Natural killer cell (primary cell): Measurements from ENCODE around the gene INTS3. TPM values are rescaled to one million over a fixed set of nuclear protein-coding genes. Genes with fewer than 3 reads are reported as not detected.

Source experiments
- ATAC-seq, 3 donors: fragments of 150-1000 bp in 2 of 3; fragments of 200-7000 bp in 1 of 3; cut with Tn5 transposase; 1 replicate in 1 of 3; 2 replicates in 2 of 3; pipeline ENCODE4 v1.10.0; 2021; ENCODE audit warnings: mild to moderate bottlenecking in 2 of 3, moderate library complexity in 2 of 3
- DNase-seq, 2 donors: peaks; one replicate each; pipeline versions ENCODE4 v3.0.0 to v3.0.0-alpha.2; 2013 to 2021; ENCODE audit warnings: mixed read lengths in 1 of 2
- H3K27ac ChIP-seq: one replicate; pipeline ENCODE4 v1.5.1; 2013; ENCODE audit warnings: mild to moderate bottlenecking, low read length
- H3K27me3 ChIP-seq: one replicate; pipeline ENCODE4 v1.6.1; 2013; ENCODE audit warnings: low read length; ENCODE audit not compliant: control insufficient read depth, insufficient read depth
- H3K36me3 ChIP-seq: one replicate; pipeline ENCODE4 v1.6.1; 2013; ENCODE audit warnings: low read length; ENCODE audit not compliant: control insufficient read depth, insufficient read depth
- H3K4me1 ChIP-seq: one replicate; pipeline ENCODE4 v1.6.1; 2013; ENCODE audit warnings: low read length; ENCODE audit not compliant: control insufficient read depth, insufficient read depth
- H3K4me3 ChIP-seq: one replicate; pipeline ENCODE4 v1.5.1; 2013; ENCODE audit warnings: low read length
- H3K9me3 ChIP-seq: one replicate; pipeline ENCODE4 v1.6.1; 2013; ENCODE audit warnings: low read length; ENCODE audit not compliant: control insufficient read depth, insufficient read depth
- H3K27ac Mint-ChIP-seq, 2 donors: one replicate each; pipeline ENCODE4 v1.8.0; 2022; ENCODE audit warnings: mild to moderate bottlenecking in 2 of 2, mixed read lengths in 2 of 2, moderate library complexity in 1 of 2
- H3K27me3 Mint-ChIP-seq, 2 donors: one replicate each; pipeline ENCODE4 v1.8.0; 2022; ENCODE audit warnings: low read depth in 2 of 2, mixed read lengths in 2 of 2
- H3K36me3 Mint-ChIP-seq: one replicate; pipeline ENCODE4 v1.8.0; 2022; ENCODE audit warnings: mixed read lengths
- H3K4me1 Mint-ChIP-seq, 2 donors: one replicate each; pipeline ENCODE4 v1.8.0; 2022; ENCODE audit warnings: mixed read lengths in 2 of 2
- H3K4me3 Mint-ChIP-seq: one replicate; pipeline ENCODE4 v1.8.0; 2022; ENCODE audit warnings: mild to moderate bottlenecking, moderate library complexity, mixed read lengths
- H3K9me3 Mint-ChIP-seq, 2 donors: one replicate each; pipeline ENCODE4 v1.8.0; 2022; ENCODE audit warnings: mixed read lengths in 2 of 2
- CTCF ChIP-seq: fragments of 200-600 bp; IDR thresholded peaks from one replicate; pipeline ENCODE4 v1.8.0; 2022; ENCODE audit warnings: antibody characterized with exemption
- WGBS: methylation state at CpG from one replicate; pipeline ENCODE4 v1.1.7; 2013; ENCODE audit warnings: missing lambda C conversion rate; ENCODE audit not compliant: insufficient coverage; 5-methylcytosine and 5-hydroxymethylcytosine counted together
- intact Hi-C: fragments of 100-400 bp; cut with micrococcal nuclease; formaldehyde crosslinking; loops from one replicate; pipeline ENCODE4 v1.14.2; 2022
- total RNA-seq, 4 donors: library from RNA; stranded (reverse); fragments of 120-200 nt in 1 of 4; gene quantifications; one replicate each; pipeline versions ENCODE4 v1.2.3 to v1.2.4, GENCODE V29; 2013 to 2022

Gene INTS3
- total RNA-seq, 3 donors from 2014 or later (not counting 1 experiment from before 2014, with no cell fraction given) = 44.3 to 55.3 (median 44.5) TPM

DNA sequence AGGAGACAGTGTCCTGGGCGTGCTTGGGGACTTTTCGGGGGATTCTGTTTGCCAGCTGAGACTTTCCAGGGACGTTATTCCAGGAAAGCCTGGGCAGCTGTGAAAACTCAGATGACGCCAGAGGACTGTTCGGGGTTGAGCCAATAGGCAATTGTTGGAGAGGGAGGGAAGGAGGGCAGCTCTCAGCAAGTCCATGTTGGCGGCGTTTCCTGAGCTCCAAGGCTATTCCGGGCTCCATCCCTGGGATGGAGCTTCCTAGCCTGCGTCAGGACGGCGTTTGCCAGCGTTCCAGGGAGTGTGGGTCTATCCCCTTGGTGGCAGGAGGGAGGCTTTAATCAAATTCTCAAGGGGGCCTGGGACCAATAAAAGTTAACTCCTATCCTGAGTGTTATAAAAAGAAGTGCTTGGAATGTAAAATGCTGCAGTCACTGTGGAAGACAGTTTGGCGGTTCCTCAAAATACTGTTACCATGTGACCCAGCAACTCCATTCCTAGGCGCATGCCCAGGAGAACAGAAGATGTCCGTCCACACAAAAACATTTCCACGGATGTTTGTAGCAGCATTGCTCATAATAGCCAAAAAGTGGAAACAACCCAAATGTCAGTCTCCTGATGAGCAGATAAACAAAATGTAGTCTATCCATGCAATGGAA lies 62.6 kb downstream of the INTS3 start:
- Mint-ChIP-seq H3K27me3 (no peaks in the 10 kb centered on the region), H3K9me3 (no peaks in the 10 kb centered on the region), H3K4me1 (peaks cover 41 to 52% of the 10 kb centered on the region in 2 donors), H3K4me3 (peak overlapping the region; percentile 72), H3K36me3 (no peaks in the 10 kb centered on the region), H3K27ac (peak overlapping the region; percentile 79 to 83)
- Histone ChIP-seq H3K27ac (peak overlapping the region; percentile 83), H3K36me3 (no peaks in the 10 kb centered on the region), H3K27me3 (no peaks in the 10 kb centered on the region), H3K4me1 (peaks cover 52% of the 10 kb centered on the region), H3K4me3 (no peak overlapping the region), H3K9me3 (no peaks in the 10 kb centered on the region)
- WGBS = 75% methylated on average over 16 of the region's 16 CpGs
- ATAC-seq (peak; percentile 12 to 47 (median 14)), DNase-seq (no peak)
- TF ChIP-seq CTCF = no peak
- intact Hi-C loops = no loop called here

DNA sequence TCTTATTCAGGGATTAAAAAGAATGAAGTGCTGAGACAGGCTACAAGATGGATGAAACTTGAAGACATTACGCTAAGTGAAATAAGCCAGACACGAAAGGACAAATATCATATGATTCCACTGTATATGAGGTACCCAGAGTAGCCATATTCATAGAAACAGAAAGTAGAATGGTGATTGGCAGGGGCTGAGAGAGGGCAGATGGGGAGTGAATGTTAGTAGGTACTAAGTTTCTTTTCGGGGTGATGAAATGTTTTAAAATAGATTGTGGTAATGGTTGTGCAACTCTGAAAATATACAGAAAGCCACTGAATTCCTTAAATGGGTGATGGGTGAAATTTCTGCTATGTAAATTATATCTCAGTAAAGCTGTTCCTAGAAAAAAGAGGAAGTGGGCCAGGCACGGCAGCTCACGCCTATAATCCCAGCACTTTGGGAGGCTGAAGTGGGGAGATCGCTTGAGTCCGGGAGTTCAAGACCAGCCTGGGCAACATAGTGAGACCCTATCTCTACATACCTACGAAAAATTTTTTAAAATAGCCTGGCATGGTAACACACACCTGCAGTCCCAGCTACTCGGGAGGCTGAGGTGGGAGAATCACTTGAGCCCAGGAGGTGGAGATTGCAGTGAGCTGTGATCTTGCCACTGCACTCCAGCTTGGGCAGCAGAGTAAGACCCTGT lies 63.3 kb downstream of the INTS3 start:
- H3K27ac Mint-ChIP-seq = peak overlapping the region; percentile 79 to 83
- ATAC-seq (peak; percentile 92 to 96 (median 93)), DNase-seq (peak in 1 of 2 donors; percentile 49)
- no peak overlapping the region for H3K4me3 ChIP-seq
- peaks cover 42 to 59% of the 10 kb centered on the region in 2 donors for H3K4me1 Mint-ChIP-seq
- H3K9me3 Mint-ChIP-seq = no peaks in the 10 kb centered on the region
- no peaks in the 10 kb centered on the region for H3K36me3 ChIP-seq
- H3K36me3 Mint-ChIP-seq = no peaks in the 10 kb centered on the region
- H3K27me3 Mint-ChIP-seq = no peaks in the 10 kb centered on the region
- H3K9me3 ChIP-seq = no peaks in the 10 kb centered on the region
- H3K27me3 ChIP-seq = no peaks in the 10 kb centered on the region
- intact Hi-C loops = loop anchor here (1.0 kb wide), 2 partner anchors 8 to 15 kb away; no protein-coding TSS in a partner anchor
- no peak for TF ChIP-seq CTCF
- WGBS = 13% methylated on average over 8 of the region's 9 CpGs
- H3K4me3 Mint-ChIP-seq = peak overlapping the region; percentile 69
- peaks cover 58% of the 10 kb centered on the region for H3K4me1 ChIP-seq
- H3K27ac ChIP-seq = peak overlapping the region; percentile 83

DNA sequence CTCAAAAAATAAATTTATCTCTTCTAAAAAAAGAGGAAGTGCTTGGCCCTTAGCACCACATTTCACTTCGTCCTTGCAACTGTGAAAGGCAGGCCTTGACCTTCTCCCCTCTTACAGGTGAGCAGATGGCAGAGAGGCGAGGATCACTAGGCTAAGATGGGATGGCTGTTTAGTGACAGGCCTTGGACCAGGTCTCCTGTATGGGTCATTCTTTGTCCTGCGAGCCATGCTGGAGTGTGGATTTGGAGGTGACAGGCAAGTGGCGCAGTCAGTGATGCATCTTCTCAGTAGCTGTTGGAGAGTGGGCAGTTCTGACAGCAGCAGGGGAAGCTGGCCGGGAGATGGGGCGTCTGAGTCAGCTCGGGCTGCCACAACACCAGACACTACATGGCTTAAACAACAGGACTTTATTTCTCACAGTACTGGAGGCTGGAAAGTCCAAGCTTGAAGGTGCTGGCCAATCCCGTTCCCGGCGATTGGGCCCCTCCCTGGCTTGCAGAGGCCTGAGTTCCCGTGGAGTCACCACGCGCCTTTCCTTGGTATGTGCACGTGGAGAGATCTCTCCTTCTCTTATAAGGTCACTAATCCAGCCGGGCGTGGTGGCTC lies 63.9 kb downstream of the INTS3 start:
- Histone ChIP-seq H3K27me3 (no peaks in the 10 kb centered on the region), H3K27ac (peak overlapping the region; percentile 83), H3K4me3 (no peak overlapping the region), H3K9me3 (no peaks in the 10 kb centered on the region), H3K36me3 (no peaks in the 10 kb centered on the region), H3K4me1 (peaks cover 65% of the 10 kb centered on the region)
- no peaks in the 10 kb centered on the region for H3K36me3 Mint-ChIP-seq
- 84% methylated on average over 16 of the region's 16 CpGs for WGBS
- peak in 1 of 2 donors; percentile 43 for DNase-seq
- H3K27me3 Mint-ChIP-seq = no peaks in the 10 kb centered on the region
- H3K9me3 Mint-ChIP-seq = no peaks in the 10 kb centered on the region
- peak overlapping the region; percentile 69 for H3K4me3 Mint-ChIP-seq
- H3K27ac Mint-ChIP-seq = peak overlapping the region; percentile 79 to 83
- ATAC-seq = peak in 2 of 3 donors; percentile 21 to 60
- peaks cover 48 to 65% of the 10 kb centered on the region in 2 donors for H3K4me1 Mint-ChIP-seq
- no peak for TF ChIP-seq CTCF
- intact Hi-C loops = loop anchor here (1.0 kb wide), 2 partner anchors 8 to 15 kb away; no protein-coding TSS in a partner anchor
